ENCODE results near the gene PNMA8A.

DNA sequence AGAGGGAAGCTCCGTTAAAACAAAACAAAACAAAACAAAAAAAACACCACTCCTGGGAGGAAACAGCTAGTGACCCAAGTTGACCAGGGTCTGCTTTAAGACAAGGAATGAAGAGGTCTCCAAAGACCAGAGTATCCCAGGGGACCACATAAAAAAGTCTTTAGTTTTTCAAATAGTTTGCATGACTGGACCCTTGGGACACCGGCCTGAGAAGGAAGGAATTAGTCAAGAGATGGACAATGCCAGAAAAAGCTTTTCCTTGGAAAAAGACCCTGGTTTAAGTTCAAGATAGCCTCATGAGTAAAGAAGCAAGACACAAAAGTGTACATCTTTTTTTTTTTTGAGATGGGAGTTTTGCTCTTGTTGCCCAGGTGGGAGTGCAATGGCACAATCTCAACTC lies 36.8 kb upstream of the PNMA8A start:
- TF ChIP-seq POLR2A (IDR thresholded peaks at IDR 0.05) = no peak
- TF ChIP-seq, protein P1, sequence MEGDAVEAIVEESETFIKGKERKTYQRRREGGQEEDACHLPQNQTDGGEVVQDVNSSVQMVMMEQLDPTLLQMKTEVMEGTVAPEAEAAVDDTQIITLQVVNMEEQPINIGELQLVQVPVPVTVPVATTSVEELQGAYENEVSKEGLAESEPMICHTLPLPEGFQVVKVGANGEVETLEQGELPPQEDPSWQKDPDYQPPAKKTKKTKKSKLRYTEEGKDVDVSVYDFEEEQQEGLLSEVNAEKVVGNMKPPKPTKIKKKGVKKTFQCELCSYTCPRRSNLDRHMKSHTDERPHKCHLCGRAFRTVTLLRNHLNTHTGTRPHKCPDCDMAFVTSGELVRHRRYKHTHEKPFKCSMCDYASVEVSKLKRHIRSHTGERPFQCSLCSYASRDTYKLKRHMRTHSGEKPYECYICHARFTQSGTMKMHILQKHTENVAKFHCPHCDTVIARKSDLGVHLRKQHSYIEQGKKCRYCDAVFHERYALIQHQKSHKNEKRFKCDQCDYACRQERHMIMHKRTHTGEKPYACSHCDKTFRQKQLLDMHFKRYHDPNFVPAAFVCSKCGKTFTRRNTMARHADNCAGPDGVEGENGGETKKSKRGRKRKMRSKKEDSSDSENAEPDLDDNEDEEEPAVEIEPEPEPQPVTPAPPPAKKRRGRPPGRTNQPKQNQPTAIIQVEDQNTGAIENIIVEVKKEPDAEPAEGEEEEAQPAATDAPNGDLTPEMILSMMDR (IDR thresholded peaks at IDR 0.05) = no peak
